Breast epithelium (tissue), 4 donors: Measurements from ENCODE around the gene IGSF11. TPM values are rescaled to one million over a fixed set of nuclear protein-coding genes. Genes with fewer than 3 reads are reported as not detected.

Experiments used
- DNase-seq, 2 donors: peaks; one replicate each; pipeline ENCODE4 v3.0.0-alpha.2; 2019; ENCODE audit warnings: low spot score in 2 of 2
- H3K27ac ChIP-seq, 2 donors: fragments of 200-600 bp; sonication (generic) in 1 of 2; one replicate each; pipeline ENCODE4 v1.5.1; 2016 to 2019; ENCODE audit warnings: mild to moderate bottlenecking in 1 of 2
- H3K27me3 ChIP-seq, 2 donors: fragments of 200-600 bp; sonication (generic) in 1 of 2; one replicate each; pipeline versions ENCODE4 v1.5.1 to v1.6.0; 2017 to 2019; ENCODE audit warnings: control low read depth in 1 of 2, mild to moderate bottlenecking in 1 of 2
- H3K36me3 ChIP-seq: fragments of 200-600 bp; one replicate; pipeline ENCODE4 v1.5.1; 2019
- H3K4me1 ChIP-seq, 2 donors: fragments of 200-600 bp; sonication (generic); one replicate each; pipeline ENCODE4 v1.5.1; 2016 to 2019; ENCODE audit warnings: control low read depth in 1 of 2
- H3K4me3 ChIP-seq, 3 donors: fragments of 200-600 bp; sonication (generic); 1 replicate in 2 of 3; 2 replicates in 1 of 3; pipeline ENCODE4 v1.5.1; 2016 to 2019; ENCODE audit warnings: mild to moderate bottlenecking in 3 of 3, moderate library complexity in 2 of 3
- H3K9me3 ChIP-seq, 2 donors: fragments of 200-600 bp; sonication (generic) in 1 of 2; one replicate each; pipeline ENCODE4 v1.5.1; 2016 to 2019; ENCODE audit warnings: control low read depth in 1 of 2
- POLR2A ChIP-seq: fragments of 450-650 bp; IDR thresholded peaks from one replicate; pipeline ENCODE4 v1.6.1; 2016; ENCODE audit warnings: antibody characterized with exemption, mild to moderate bottlenecking, moderate library complexity
- POLR2AphosphoS5 ChIP-seq, 3 donors: sonication (generic); formaldehyde crosslinking; IDR thresholded peaks; one replicate each; pipeline ENCODE4 v1.6.1; 2017; ENCODE audit warnings: antibody characterized with exemption in 3 of 3
- intact Hi-C: fragments of 100-400 bp; cut with DNase I; formaldehyde crosslinking; loops from one replicate; pipeline ENCODE4 v1.15.1; 2023; ENCODE audit warnings: low total_unique reads
- total RNA-seq, 3 donors: library from RNA; depleted of rRNA; stranded (reverse); fragments of >200 nt; gene quantifications; one replicate each; pipeline ENCODE4 v1.1.0, GENCODE V29; 2016
- TF ChIP-seq, protein P1 (sequence below), 3 donors: fragments of 450-650 bp; IDR thresholded peaks; one replicate each; pipeline ENCODE4 v1.5.1; 2016 to 2017; ENCODE audit warnings: antibody characterized with exemption in 3 of 3, mild to moderate bottlenecking in 3 of 3, moderate library complexity in 3 of 3

Gene IGSF11
- total RNA-seq, 3 donors from 2014 or later = under 0.01 to 1.9 (median 1.3) TPM

GRCh38 chr3:118942671-118943070 is 92.0 kb downstream of the IGSF11 start:
- no peaks in the 10 kb centered on the region for H3K4me1 ChIP-seq
- no peak overlapping the region for H3K27ac ChIP-seq
- H3K36me3 ChIP-seq = no peaks in the 10 kb centered on the region
- intact Hi-C loops = no loop called here
- no peaks in the 10 kb centered on the region for H3K9me3 ChIP-seq
- no peak overlapping the region for H3K4me3 ChIP-seq
- DNase-seq = no peak
- TF ChIP-seq, protein P1, sequence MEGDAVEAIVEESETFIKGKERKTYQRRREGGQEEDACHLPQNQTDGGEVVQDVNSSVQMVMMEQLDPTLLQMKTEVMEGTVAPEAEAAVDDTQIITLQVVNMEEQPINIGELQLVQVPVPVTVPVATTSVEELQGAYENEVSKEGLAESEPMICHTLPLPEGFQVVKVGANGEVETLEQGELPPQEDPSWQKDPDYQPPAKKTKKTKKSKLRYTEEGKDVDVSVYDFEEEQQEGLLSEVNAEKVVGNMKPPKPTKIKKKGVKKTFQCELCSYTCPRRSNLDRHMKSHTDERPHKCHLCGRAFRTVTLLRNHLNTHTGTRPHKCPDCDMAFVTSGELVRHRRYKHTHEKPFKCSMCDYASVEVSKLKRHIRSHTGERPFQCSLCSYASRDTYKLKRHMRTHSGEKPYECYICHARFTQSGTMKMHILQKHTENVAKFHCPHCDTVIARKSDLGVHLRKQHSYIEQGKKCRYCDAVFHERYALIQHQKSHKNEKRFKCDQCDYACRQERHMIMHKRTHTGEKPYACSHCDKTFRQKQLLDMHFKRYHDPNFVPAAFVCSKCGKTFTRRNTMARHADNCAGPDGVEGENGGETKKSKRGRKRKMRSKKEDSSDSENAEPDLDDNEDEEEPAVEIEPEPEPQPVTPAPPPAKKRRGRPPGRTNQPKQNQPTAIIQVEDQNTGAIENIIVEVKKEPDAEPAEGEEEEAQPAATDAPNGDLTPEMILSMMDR (IDR thresholded peaks at IDR 0.05) = no peak
- no peaks in the 10 kb centered on the region for H3K27me3 ChIP-seq

- Histone ChIP-seq H3K27me3 (no peaks in the 10 kb centered on the region), H3K27ac (no peak overlapping the region), H3K4me3 (no peak overlapping the region), H3K4me1 (no peaks in the 10 kb centered on the region), H3K9me3 (no peaks in the 10 kb centered on the region), H3K36me3 (no peaks in the 10 kb centered on the region)
- intact Hi-C loops = no loop called here
- DNase-seq = no peak
- TF ChIP-seq, protein P1 (IDR thresholded peaks at IDR 0.05) = no peak
- no peak for TF ChIP-seq POLR2AphosphoS5 (IDR thresholded peaks at IDR 0.05)
- TF ChIP-seq POLR2A = no peak
These were observed 92.5 kb downstream of the IGSF11 start for GRCh38 chr3:118942195-118942594.

DNA sequence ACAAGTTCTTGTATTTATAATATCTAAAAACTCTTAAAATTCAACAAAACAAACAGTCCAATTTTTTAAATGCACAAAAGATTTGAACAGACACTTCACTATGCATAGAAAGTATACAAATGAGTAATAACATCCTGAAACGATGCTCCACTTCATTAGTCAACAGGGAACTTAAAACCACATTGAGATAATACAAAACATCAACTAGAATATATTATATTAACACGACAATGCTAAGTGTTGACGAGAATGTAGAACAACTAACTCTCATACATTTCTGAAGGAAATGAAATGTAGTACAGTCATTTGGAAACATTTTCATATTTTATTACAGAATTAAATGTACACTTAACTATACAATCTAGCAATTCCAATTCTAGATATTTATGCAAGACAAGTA is 93.4 kb downstream of the IGSF11 start:
- H3K9me3 ChIP-seq = no peaks in the 10 kb centered on the region
- H3K4me1 ChIP-seq = no peaks in the 10 kb centered on the region
- no peaks in the 10 kb centered on the region for H3K27me3 ChIP-seq
- no peaks in the 10 kb centered on the region for H3K36me3 ChIP-seq
- intact Hi-C loops = no loop called here
- H3K4me3 ChIP-seq = no peak overlapping the region
- TF ChIP-seq POLR2A = no peak
- TF ChIP-seq, protein P1 (IDR thresholded peaks at IDR 0.05) = no peak
- TF ChIP-seq POLR2AphosphoS5 (IDR thresholded peaks at IDR 0.05) = no peak
- no peak overlapping the region for H3K27ac ChIP-seq
- no peak for DNase-seq

DNA sequence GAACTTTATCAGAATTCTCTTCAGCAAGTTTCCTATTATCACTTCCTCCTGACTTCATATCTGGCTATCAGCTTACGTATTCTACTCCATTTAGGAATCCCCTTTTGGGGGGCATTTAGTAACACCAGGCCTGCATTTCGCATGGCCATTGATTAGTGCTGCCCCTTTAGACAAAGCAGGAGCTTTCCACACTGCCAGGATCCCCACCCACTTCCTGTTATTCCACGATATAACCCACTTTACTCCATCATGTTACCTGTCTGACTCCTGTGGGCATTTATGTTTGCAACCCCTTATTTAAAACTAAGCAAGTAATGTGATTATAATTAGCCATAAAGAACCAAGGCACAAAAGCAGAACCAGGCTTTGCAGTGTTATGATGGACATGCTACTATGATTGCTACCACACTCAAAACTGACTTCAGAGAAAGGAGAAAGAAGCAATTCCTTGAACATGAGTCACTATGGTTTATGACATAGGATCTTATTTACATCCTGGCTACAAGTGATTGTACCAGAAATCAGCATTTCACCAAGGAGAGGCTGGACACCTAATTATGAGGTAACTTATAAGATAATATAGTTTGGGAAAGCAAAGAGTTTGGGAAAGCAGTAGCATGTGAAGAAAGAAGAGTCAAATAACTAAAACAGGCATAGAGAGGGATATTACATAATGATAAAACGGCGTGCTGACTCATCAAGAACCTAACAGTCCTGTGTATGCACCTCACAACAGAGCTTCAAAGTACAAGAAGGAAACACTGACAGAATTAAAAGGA is 96.3 kb downstream of the IGSF11 start:
- Histone ChIP-seq H3K4me1 (no peaks in the 10 kb centered on the region), H3K36me3 (no peaks in the 10 kb centered on the region), H3K27ac (no peak overlapping the region), H3K27me3 (no peaks in the 10 kb centered on the region), H3K9me3 (no peaks in the 10 kb centered on the region), H3K4me3 (no peak overlapping the region)
- no peak for DNase-seq
- TF ChIP-seq POLR2A (no peak), POLR2AphosphoS5 (IDR thresholded peaks at IDR 0.05) (no peak)
- TF ChIP-seq, protein P1 (IDR thresholded peaks at IDR 0.05) = no peak
- intact Hi-C loops = no loop called here

- no peaks in the 10 kb centered on the region for H3K9me3 ChIP-seq
- no peaks in the 10 kb centered on the region for H3K27me3 ChIP-seq
- H3K36me3 ChIP-seq = no peaks in the 10 kb centered on the region
- no peak overlapping the region for H3K4me3 ChIP-seq
- intact Hi-C loops = no loop called here
- H3K27ac ChIP-seq = no peak overlapping the region
- no peak for DNase-seq
- TF ChIP-seq, protein P1 (IDR thresholded peaks at IDR 0.05) = no peak
- TF ChIP-seq POLR2A (no peak), POLR2AphosphoS5 (IDR thresholded peaks at IDR 0.05) (no peak)
- no peaks in the 10 kb centered on the region for H3K4me1 ChIP-seq
These were observed 97.8 kb downstream of the IGSF11 start for GRCh38 chr3:118936811-118937210.
